ENCODE results near the gene JPT1.

JPT1 gene

DNA sequence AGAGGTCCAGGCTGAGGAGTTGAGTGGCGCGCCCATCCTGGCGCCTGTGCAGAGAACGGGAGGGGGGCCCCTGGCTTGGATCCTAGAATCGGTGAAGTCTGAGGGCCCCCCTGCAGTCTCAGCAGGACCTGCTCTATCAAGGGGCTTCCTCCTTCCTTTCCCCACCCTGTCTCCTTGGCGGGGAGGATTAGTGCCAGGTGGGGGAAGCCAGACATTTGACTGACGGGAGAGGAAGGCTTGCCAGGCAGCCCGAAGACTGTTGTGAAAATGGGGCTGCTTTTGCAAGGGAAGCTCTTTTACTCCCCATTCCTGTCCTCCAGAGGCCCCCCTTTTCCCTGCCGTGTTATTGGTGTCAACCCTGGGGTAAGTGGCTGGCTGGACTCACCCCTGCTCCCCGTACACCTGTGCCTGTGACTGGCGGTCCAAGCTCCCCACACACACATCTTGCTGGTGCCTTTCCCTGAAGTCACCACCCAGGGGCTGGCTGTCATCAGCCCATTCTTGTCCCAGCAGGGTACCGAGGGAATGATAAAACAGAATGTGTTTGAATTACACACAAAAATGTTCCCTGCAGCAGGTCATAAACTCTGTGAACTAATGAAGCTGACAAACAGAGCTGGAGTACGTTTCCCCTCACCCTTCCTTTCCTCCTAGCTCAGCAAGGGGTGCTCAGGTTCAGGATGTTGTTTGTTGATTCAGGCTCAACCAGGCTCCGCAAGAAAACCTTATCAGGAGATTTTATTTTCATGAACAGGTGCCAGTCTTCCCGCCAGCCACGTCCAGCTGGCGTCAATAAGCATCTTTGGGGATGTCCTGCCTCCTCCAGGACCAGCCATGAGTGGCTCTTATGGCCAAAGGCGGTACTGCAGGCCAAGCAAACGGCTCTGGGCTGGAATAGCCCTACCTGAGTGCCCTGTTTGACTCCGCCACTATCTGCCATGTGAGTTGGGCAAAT, 48.9 kb downstream of the JPT1 start:
- DNase-seq (ENCODE audit: low read depth in 2 of 2), result no peak

DNA sequence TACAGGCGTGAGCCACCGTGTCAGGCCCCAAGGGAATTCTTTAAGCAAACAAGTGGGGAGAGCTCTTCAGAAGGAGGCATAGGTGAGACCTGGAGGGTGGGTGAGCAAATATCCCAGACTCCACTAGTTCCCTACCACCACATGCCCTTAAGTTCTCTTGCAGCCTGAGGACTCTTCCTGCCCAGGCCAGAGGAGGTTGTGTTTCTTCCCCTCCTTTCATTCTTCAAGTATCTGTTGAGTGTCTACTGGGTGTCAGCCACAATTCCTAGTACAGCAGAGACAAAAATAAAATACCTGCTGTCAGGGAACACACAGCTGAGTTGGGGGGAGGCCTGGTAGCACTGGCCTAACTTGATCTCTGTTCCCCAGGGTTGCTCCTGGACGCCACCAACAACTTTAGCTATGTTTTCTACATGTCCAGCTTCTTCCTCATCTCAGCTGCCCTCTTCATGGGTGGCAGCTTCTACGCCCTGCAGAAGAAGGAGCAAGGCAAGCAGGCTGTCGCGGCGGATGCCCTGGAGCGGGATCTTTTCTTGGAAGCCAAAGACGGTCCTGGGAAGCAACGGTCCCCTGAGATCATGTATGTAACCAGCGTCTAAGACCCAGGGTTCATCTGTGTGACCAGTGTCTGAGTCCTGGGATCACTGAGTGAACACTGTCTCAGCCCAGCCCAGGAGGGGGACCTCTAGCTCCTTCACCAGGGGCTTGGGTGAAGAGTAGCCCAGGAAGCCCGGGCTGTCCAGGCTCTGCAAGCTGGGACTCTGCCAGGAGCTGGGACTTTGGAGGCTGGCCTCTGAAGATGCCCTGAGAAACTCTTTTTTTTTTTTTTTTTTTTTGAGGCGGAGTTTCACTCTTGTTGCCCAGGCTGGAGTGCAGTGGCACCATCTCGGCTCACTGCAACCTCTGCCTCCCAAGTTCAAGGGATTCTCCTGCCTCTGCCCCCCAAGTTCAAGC, 50.4 kb downstream of the JPT1 start:
- no peak for DNase-seq (ENCODE audit: low read depth in 2 of 2)

DNA sequence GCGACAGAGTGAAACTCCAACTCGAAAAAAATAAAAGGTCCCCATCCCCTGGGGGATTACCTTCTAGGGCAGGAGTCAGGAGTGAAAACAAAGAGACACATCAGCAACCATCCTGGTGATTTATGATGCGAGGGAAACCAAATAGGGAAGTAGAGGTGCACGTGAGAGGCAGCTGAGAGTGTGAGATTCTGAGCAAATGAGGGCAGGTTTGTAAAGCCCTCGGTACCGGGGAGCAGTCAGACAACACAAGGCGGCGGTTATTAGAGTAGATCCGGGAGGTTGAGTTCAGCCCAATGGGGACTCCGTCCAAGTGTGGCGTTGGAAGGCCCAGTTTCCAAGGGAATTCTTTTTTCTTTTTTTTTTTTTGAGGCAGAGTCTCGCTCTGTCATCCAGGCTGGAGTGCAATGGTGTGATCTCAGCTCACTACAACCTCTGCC, 51.9 kb downstream of the JPT1 start:
- no peak for DNase-seq (ENCODE audit: low read depth in 2 of 2)

DNA sequence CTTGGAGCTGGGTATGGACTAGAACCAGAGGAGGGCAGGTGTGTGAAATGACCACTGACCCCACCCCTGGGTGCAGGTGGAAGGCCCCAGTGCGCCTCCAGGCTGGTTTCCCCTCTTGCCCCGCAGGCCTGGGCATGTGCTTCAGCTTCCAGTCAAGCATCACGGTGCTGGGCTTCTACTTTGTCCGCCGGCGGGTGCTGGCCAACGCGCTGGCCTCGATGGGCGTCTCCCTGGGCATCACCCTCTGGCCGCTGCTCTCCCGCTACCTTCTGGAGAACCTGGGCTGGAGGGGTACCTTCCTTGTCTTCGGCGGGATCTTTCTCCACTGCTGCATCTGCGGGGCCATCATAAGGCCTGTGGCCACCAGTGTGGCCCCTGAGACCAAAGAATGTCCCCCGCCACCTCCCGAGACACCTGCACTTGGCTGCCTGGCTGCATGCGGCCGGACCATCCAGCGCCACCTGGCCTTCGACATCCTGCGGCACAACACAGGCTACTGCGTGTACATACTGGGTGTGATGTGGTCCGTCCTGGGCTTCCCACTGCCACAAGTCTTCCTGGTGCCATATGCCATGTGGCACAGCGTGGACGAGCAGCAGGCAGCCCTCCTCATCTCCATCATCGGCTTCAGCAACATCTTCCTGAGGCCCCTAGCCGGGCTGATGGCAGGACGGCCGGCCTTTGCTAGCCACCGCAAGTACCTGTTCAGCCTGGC, 54.3 kb downstream of the JPT1 start:
- no peak for DNase-seq (ENCODE audit: low read depth in 2 of 2)

DNA sequence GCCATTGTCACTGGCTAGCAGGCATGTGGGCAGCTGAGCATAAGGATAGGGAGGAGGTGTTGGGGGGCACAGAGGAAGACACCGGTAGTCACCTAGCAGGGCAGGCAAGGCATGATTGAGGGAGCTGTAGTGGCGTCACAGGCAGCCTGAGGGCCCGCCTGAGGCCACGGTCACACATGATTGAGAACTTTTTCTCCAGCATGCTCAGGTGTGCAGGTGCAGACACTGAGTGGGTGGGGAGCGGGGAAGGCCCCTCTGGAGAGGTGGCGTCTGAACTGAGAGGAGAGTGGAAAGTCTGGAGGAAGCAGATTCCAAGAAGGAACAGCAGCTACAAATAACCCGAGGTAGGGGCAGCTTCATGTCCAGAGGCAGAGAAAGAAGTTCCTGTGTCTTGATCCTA, 55.5 kb downstream of the JPT1 start:
- no peak for DNase-seq (ENCODE audit: low read depth in 2 of 2)

DNA sequence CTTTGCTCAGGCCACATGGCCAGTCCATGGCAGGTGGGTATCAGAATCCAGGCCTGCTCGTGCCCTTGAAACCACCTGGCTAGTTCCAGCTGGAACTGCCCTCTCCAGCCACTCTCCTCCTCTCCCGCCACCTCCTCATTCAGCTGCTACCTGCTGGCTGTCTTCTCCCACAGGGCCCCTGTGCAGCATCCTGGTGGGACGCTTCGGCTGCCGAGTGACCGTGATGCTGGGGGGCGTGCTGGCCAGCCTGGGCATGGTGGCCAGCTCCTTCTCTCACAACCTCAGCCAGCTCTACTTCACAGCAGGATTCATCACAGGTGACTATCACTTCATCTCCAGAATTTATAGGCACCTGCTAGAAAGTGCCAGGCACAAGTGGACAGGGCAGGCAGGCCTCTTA, 56.4 kb downstream of the JPT1 start:
- no peak for DNase-seq (ENCODE audit: low read depth in 2 of 2)

DNA sequence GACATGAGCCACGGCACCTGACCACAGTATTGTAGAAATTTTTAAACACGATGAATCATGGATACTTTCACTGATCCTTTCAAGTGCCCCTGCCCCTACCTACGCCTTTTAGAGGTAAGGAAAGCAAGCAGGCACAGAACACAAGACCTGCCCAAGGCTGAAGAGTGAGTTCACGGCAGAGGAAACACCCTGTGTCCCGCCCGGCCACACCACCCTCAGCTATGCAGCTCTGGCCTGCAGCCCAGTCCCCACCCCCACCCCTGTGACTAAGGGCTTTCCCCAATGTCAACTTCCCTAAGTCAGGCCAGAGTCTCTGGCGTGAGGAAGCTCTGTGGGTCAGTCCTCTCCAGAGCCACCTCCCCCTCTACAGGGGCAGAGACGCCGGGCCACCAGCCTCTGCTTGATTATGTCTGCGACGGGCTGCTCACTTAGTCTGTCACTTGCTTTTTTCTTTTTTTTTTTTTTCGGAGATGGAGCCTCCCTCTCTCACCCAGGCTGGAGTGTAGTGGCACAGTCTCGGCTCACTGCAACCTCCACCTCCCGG, 58.2 kb downstream of the JPT1 start:
- no peak for DNase-seq (ENCODE audit: low read depth in 2 of 2)

DNA sequence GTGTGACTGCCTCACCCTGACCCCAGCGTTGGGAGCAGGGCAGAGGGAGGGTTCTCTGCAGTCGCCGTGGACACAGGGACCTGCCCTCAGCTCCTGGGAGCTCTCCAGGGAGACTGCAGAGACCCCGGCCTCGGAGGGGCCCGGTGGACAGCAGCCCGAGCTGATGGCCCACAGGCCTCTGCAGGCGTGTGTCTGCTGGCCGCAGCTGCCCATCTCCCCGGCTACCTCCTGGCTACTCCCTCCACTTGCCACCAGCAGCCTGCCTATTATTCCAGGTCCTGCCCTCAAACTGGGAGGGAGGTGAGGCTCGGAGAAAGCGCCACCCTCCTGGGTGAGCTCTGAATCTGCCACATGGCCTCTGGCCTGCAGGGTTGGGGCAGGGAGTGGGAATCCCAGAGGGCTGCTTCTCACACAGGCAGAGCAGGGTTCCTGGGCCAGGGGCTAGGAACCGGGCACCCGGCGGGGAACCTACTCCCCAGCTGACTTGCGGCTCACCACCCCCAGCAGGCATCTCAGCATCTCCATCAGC, 59.4 kb downstream of the JPT1 start:
- no peak for DNase-seq (ENCODE audit: low read depth in 2 of 2)

DNA sequence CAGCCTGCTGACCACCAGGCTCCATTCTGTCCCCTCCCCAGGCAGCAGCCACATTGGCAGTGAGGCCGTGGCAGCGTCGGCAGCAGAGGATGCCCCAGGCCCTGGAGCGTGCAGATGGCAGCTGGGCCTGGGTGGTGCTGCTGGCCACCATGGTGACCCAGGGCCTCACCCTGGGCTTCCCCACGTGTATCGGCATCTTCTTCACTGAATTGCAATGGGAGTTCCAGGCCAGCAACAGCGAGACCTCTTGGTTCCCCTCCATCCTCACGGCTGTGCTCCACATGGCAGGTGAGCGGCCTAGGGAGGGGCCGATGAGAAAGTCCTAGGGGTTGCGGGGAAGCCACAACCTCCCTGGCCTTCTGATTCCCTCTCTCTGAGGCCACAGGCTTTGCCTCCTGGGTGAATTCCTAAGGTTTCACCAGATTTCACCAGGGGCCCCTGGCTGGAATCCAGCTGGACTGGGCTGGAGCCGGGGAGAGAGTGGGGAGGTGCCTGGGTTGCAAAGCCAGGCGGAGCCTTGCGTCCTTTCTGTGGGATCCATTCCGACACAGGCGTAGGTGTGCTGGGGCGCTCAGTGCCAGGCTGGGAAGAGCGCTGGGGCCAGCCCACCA, 60.7 kb downstream of the JPT1 start:
- no peak for DNase-seq (ENCODE audit: low read depth in 2 of 2)

DNA sequence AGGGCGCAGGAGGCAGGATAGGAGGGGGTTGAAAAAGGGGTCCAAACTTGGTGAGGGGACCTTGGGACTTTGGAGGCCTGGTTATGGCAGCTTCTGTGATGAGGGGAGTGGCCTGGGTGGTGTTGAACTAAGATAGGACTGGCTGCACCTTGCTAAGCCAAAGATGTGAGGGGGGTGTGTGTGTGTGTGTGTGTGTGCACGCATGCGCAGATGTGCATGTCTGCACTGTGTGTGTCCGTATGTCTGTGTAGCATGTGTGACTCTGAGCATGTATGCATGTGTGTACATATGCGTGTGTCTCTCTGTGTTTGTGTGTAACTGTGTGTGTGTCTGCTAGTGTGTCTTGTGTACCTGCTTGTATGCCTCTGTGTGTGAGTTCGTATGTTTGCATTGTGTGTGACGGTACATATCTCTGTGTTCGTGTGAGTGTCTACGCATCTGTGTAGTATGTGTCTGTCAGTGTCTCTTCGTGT, 62.4 kb downstream of the JPT1 start:
- DNase-seq (ENCODE audit: low read depth in 2 of 2), result no peak

DNA sequence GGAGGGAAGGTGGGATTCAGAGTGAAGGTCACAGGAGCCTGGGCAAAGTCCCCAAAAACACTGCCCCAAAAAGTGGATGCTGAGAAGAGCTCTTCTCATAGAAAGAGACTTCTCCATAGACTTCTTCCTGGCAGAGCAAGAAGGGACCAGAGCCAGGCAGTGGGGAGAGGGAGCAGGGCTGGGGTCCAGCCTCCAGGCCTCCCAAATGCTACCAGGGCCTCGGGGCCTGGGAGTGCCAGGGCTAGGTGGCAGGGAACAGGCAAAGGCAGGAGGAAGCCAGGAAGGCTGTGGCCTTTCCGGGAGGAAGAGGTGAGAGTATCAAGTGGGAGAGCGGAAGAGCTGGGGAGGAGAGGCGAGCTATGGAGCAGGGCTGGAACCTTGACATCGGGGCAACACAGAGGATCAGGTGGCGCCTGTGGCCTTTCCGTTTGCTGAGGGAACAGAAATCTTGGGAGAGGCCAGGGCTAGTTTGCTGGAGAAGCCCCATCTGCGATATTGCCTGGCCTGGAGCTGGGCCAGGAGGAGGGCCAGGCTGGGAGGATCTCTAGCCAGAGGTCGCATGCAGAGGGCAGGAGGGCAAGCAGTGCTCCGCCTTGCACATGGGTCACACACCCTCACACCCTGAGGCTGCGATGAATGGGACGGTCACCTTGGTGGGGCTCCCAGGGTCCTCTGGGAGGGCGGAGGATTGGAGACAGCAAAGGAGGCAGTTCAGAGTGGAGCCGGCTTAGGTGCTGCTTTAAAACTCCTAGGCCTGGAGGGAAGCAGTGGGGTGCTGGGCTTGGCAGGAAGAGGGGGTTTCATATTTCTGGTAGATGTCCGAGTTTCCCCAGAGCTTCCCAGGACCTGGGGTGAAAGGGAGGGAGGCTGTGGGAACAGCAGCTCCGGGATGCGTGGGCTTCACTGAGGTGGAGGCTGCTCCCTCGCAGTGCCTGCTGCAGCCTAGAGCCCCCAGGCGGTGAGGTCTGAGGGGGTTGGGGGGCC, 63.1 kb downstream of the JPT1 start:
- no peak for DNase-seq (ENCODE audit: low read depth in 2 of 2)

DNA sequence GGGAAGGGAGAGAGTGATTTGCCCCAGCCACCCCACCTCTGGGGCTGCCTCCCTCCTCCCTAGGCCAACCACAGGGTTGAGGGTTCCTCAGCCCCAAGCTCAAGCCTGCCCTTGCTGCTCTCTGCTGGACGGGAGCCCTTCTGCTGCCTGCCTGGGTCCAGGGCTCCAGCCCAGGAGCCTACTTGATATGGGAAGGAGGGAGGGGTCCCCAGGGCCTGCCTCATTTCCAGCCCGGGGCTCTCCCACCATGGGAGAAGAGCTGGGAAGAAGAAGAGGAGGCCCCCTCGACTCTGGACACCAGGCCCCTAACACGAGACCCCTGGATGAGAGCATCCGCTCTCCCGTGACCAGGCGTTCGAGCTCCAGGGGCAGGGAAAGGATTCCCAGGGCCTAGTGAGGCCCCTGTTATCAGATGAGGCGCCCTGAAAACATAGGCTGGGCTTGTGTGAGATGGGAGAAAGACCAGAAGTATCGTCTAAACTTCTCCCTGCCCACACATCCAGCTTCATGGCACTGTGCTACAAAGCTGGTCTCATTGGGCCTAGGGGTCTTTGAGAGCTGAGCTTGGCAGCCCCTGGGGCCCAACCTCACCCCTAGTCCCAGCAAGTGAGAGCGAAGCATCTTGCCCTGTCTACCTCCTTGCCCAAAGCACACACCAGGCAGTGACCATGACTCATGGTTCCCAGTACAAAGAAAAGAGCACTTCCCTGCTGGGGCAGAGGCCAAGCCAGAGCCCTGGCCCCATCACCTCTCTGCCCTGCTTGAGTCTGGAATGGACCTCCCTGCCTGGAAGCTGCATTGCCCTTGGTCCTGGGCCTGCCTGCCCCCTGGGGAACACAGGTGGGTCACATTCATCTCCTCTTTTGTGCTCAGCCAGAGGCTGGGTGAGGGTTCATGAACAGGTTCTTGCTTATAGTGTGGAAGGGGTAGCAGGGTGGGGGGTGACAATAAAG, 65.6 kb downstream of the JPT1 start:
- no peak for DNase-seq (ENCODE audit: low read depth in 2 of 2)

DNA sequence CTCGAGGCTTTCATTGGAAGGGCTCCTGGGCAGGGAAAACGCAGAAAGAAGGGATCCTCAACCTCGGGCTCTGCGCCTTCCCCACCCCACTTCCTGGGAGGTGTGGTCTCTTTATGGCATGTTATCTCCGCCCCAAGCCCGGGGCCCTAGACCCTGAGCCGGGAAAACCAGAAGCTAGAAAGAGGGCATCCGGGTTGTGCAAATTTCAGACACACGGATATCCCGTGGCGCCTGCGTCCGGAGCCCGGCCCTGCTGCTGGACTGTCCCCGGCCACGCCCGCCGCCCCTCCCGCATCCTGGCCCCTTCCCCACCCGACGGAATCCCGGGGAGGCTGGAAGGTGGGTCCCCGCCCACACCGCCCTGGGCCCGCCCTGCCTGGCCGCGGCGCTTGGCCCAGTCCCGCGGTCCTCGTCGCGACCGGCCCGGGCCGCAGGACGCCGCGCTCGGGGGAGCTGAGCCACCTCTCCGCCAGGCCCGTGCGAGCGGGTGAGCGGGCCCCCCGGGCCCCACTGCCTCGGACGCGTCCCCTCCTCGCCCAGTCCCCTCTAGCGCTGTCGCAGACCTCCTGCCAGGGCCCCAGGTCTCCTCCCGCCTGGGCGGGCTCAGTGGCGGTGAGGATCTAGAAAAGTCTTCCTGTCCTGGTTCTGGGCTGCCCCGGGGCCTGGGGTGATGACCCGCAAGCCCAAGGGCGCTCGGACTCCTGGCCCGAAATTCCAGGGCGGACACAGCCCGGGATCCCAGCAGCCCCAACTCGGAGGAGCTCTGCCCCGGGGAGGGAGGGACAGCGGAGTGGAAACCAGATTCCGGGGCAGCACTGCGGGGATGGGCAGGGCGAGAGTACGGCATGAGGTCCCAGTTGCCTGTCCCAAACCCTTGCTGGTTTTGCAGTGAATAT, 66.5 kb downstream of the JPT1 start, which contains the start of gene SLC16A5:
Gene SLC16A5 (plus strand): TSS at position 397 of the 896 bp plus-strand sequence. CDS start 5,683 bp downstream, outside the sequence.
- no peak for DNase-seq (ENCODE audit: low read depth in 2 of 2)

DNA sequence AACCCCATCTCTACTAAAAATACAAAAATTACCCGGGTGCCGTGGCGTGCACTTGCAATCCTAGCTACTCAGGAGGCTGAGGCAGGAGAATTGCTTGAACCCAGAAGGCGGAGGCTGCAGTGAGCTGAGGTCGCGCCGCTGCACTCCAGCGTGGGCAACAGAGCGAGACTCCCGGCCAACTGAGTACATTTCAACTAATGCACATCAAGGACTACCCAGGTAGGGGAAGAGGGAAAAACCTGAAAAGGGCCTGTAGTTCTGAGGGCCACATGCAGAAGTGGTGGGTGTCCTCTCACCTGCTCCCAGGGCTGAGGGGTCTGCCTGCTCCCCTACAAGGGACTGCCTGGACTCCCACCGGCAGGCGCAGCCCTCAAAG, 67.1 kb downstream of the JPT1 start:
- DNase-seq (ENCODE audit: low read depth in 2 of 2), result no peak

DNA sequence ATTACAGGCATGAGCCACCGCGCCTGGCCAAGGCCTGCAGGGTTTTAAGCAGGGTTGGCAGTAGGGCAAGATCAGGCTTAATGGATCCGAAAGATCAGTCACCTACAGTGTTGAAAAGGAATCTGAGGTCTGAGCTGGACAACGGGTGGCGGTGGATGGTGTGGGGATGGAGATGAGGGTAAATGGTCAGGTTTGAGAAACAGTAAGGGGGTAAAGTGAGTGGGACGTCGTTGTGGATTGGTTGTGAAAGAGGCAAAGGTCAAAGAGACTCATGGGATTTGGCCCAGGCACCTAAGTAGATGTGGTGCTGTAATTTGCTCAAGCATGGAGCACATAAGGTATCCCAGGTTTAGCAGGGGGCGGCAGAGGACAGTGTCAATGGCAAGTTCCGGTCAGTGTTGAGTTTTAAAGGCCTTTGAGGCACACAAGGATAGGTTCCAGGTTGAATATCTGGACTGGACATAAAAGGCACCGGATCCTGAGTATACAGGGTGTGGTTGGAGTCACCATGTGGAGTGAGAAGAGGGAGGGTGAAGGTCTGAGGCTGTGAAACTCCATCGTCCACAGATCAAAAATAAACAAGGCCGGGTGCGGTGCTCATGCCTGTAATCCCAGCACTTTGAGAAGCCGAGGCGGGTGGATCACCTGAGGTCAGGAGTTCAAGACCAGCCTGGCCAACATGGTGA, 67.7 kb downstream of the JPT1 start:
- DNase-seq (ENCODE audit: low read depth in 2 of 2), result no peak
